Smooth muscle cell (in vitro differentiated cells): ENCODE data around the gene DAB2IP. TPM values are rescaled to one million over a fixed set of nuclear protein-coding genes. Genes with fewer than 3 reads are reported as not detected.

Experiments used
- DNase-seq: peaks from one replicate; lab custom pipeline; 2025; ENCODE audit not compliant: unreplicated experiment; lab: John Stamatoyannopoulos, UW
- H2AFZ ChIP-seq: fragments of 200-600 bp; sonication (generic); 2 replicates; pipeline ENCODE4 v1.6.0; 2016; ENCODE audit warnings: antibody characterized with exemption, low read depth, mild to moderate bottlenecking
- H3F3A ChIP-seq: fragments of 200-600 bp; sonication (generic); 2 replicates; pipeline ENCODE4 v1.6.0; 2017; ENCODE audit warnings: antibody characterized with exemption, low read depth
- H3K27ac ChIP-seq: fragments of 200-600 bp; sonication (generic); 2 replicates; pipeline ENCODE4 v1.5.1; 2016; ENCODE audit warnings: low read depth, mild to moderate bottlenecking
- H3K27me3 ChIP-seq: fragments of 200-600 bp; sonication (generic); 2 replicates; pipeline ENCODE4 v1.6.1; 2016; ENCODE audit warnings: low read depth, mild to moderate bottlenecking
- H3K36me3 ChIP-seq: fragments of 200-600 bp; sonication (generic); 2 replicates; pipeline ENCODE4 v1.5.1; 2016; ENCODE audit warnings: low read depth
- H3K4me1 ChIP-seq: fragments of 200-600 bp; sonication (generic); 2 replicates; pipeline ENCODE4 v1.5.1; 2016; ENCODE audit warnings: low read depth
- H3K4me2 ChIP-seq: fragments of 200-600 bp; sonication (generic); 2 replicates; pipeline ENCODE4 v1.6.0; 2016; ENCODE audit warnings: mild to moderate bottlenecking
- H3K4me3 ChIP-seq: fragments of 200-600 bp; sonication (generic); 2 replicates; pipeline ENCODE4 v1.5.1; 2016; ENCODE audit warnings: mild to moderate bottlenecking
- H3K79me2 ChIP-seq: fragments of 200-600 bp; sonication (generic); 2 replicates; pipeline ENCODE4 v1.6.0; 2016; ENCODE audit warnings: low read depth, mild to moderate bottlenecking
- H3K9ac ChIP-seq: fragments of 200-600 bp; sonication (generic); 2 replicates; pipeline ENCODE4 v1.6.0; 2016; ENCODE audit warnings: low read depth
- H3K9me3 ChIP-seq: fragments of 200-600 bp; sonication (generic); replicated peaks from 2 replicates; pipeline ENCODE4 v1.5.1; 2016; ENCODE audit warnings: low read depth
- H4K20me1 ChIP-seq: fragments of 200-600 bp; sonication (generic); 2 replicates; pipeline ENCODE4 v1.6.0; 2016; ENCODE audit warnings: low read depth
- WGBS: methylation state at CpG from one replicate; pipeline ENCODE4 v1.1.7; 2016; ENCODE audit warnings: low lambda C conversion rate; 5-methylcytosine and 5-hydroxymethylcytosine counted together
- polyA plus RNA-seq: library from polyadenylated mRNA; unstranded; fragments of >200 nt; fragmentation: Nextera tagmentation; extraction: Ambion mirVana; gene quantifications from 2 replicates; pipeline ENCODE4 v1.2.1, GENCODE V29; 2016
- total RNA-seq: library from RNA; depleted of rRNA; stranded (reverse); fragments of >200 nt; gene quantifications from 2 replicates; pipeline ENCODE4 v1.2.3, GENCODE V29; 2014
- TF ChIP-seq, protein P1 (sequence below): fragments of 200-600 bp; sonication (generic); IDR thresholded peaks from 2 replicates; pipeline ENCODE4 v1.5.1; 2017; ENCODE audit warnings: borderline replicate concordance, mild to moderate bottlenecking, antibody characterized with exemption; ENCODE audit not compliant: insufficient read depth, poor library complexity, severe bottlenecking

Gene DAB2IP
- total and polyA plus RNA-seq, 2 experiments from 2014 or later, result 10.4 to 15.5 TPM

DNA sequence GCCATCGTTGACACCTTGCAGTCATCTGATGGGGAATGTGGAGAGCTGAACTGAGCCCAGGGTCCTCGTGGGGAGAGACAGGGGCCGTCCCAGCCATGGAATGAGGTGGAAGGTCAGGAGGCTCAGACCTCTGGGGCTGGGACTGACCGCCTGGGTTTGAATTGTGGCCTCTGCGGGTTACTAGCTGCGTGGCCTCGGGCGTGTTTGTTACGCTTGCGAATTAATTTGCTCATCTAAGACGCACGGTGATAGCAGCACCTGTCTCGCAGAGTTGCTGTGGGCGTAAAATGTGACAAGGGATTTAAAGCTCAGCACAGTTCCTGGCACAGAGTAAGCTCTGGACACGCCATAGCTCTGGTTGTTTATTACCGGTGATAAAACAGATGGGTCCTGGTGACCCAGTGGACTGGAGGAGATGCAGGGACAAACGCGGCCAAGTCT lies 19.4 kb upstream of the DAB2IP start:
- H3K36me3 ChIP-seq, result no peaks in the 10 kb centered on the region
- peaks cover 41% of the 10 kb centered on the region for H4K20me1 ChIP-seq
- DNase-seq, result no peak
- no peak overlapping the region for H2AFZ ChIP-seq
- TF ChIP-seq, protein P1, sequence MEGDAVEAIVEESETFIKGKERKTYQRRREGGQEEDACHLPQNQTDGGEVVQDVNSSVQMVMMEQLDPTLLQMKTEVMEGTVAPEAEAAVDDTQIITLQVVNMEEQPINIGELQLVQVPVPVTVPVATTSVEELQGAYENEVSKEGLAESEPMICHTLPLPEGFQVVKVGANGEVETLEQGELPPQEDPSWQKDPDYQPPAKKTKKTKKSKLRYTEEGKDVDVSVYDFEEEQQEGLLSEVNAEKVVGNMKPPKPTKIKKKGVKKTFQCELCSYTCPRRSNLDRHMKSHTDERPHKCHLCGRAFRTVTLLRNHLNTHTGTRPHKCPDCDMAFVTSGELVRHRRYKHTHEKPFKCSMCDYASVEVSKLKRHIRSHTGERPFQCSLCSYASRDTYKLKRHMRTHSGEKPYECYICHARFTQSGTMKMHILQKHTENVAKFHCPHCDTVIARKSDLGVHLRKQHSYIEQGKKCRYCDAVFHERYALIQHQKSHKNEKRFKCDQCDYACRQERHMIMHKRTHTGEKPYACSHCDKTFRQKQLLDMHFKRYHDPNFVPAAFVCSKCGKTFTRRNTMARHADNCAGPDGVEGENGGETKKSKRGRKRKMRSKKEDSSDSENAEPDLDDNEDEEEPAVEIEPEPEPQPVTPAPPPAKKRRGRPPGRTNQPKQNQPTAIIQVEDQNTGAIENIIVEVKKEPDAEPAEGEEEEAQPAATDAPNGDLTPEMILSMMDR, result no peak
- H3K79me2 ChIP-seq, result no peaks in the 10 kb centered on the region
- no peaks in the 10 kb centered on the region for H3K27me3 ChIP-seq
- H3K4me3 ChIP-seq, result no peak overlapping the region
- H3F3A ChIP-seq, result no peaks in the 10 kb centered on the region
- H3K27ac ChIP-seq, result no peak overlapping the region
- H3K9me3 ChIP-seq, result no peaks in the 10 kb centered on the region
- H3K4me2 ChIP-seq, result no peak overlapping the region
- H3K9ac ChIP-seq, result no peak overlapping the region
- 84% methylated on average over 18 of the region's 18 CpGs for WGBS
- no peaks in the 10 kb centered on the region for H3K4me1 ChIP-seq

DNA sequence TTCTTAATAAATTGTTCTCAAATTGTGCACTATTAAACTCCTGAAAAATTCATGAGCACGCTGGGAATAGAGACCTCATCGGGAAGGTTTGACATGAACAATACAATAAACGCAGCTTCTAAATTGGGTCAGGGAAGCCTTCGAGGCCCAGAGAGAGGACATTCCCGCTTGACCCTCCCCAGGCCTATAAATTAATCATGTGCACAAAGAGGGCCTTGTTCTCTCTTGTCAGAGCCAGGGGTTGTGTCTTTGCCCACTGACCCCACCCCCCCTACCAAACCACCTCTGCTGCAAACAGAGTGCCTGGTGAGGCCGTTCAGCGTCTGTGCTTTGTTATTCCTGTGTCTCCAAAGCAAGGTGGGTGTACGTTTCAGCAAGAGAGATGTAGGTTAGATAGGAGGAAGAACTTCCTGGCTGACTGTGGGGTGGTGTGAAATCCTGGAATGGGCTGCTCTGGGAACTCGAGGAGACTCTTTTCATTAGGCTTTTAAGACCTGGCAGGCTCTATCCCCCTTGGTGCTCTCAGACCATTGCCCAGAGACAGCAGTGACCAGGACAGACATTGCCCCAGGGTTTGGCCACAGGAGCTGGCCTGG lies 18.2 kb upstream of the DAB2IP start:
- H3K4me1 ChIP-seq, result no peaks in the 10 kb centered on the region
- no peak for DNase-seq
- no peaks in the 10 kb centered on the region for H3F3A ChIP-seq
- no peaks in the 10 kb centered on the region for H3K36me3 ChIP-seq
- H3K9ac ChIP-seq, result no peak overlapping the region
- H3K27me3 ChIP-seq, result no peaks in the 10 kb centered on the region
- H3K79me2 ChIP-seq, result no peaks in the 10 kb centered on the region
- WGBS, result 43% methylated on average over 9 of the region's 9 CpGs
- peaks cover 45% of the 10 kb centered on the region for H4K20me1 ChIP-seq
- H2AFZ ChIP-seq, result no peak overlapping the region
- no peak overlapping the region for H3K4me3 ChIP-seq
- no peaks in the 10 kb centered on the region for H3K9me3 ChIP-seq
- no peak overlapping the region for H3K4me2 ChIP-seq
- TF ChIP-seq, protein P1, result no peak
- no peak overlapping the region for H3K27ac ChIP-seq

DNA sequence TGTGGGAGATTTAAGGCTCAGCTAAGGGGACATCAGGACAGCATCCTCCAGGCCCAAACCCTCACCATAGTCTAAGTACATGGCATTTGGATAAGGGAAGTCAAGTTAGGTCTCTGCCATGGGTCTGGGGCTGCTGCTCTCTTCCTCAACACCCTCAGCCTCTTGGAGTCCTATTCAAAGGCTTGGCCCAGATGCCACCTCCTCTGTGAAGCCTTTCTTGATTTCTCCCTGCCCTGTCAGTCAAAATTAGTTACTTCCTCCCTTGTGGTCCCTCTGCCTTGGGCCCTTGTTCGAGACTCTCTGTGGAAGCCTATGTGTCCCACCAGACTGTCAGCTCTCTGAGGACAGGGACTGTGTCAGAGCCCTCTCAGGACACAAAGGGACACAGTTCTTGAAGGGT lies 17.7 kb upstream of the DAB2IP start:
- no peak for DNase-seq
- Histone ChIP-seq H3K4me2 (no peak overlapping the region), H3K9ac (no peak overlapping the region), H2AFZ (no peak overlapping the region), H3K27me3 (no peaks in the 10 kb centered on the region), H3K79me2 (no peaks in the 10 kb centered on the region), H3K36me3 (no peaks in the 10 kb centered on the region), H3K4me1 (no peaks in the 10 kb centered on the region), H3K9me3 (no peaks in the 10 kb centered on the region), H3F3A (no peaks in the 10 kb centered on the region), H4K20me1 (peaks cover 48% of the 10 kb centered on the region), H3K4me3 (no peak overlapping the region), H3K27ac (no peak overlapping the region)
- 95% methylated on average over 1 of the region's 1 CpG for WGBS
- TF ChIP-seq, protein P1, result no peak
